Erythroblast (primary cell): ENCODE data around the gene GNAQ.

Source experiments
- GATA1 ChIP-seq: IDR thresholded peaks from 2 replicates; pipeline ENCODE4 v1.6.1; 2011; ENCODE audit warnings: low read depth, mild to moderate bottlenecking, control low read depth, low read length, moderate library complexity
- POLR2A ChIP-seq: IDR thresholded peaks from 2 replicates; pipeline ENCODE4 v1.6.1; 2011; ENCODE audit warnings: mild to moderate bottlenecking, low read length

DNA sequence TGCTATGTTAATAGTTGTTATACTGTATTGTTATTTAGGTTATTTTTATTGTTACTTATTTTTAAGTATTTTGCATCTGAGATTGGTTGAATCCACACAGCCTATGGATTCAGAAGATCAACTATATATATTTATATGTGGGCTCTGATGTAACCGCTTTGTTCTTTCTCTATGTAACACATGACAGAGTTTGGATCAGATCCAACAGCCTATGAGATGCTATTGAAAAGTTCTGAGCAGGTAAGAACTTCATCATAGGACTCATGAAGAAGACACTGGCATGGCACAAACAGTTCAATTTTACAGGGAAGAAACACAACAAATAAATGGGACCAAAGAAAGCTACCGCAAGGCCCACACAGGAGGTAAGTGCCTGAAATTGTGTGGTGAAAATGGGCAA lies 93.4 kb downstream of the GNAQ start:
- no peak for TF ChIP-seq POLR2A
- TF ChIP-seq GATA1, result no peak
